HUDEP-2 (cell line): ENCODE data around the gene APOL1.
A peak's percentile ranks its signal among the peaks of the same experiment; 100 is the strongest.
"Not testable (repeated sequence)": the region's sequence is repeated elsewhere in the genome, so short reads cannot be mapped to it uniquely, and the experiment has no call there.

Experiments
- DNase-seq, 76 experiments: peaks; one replicate each; lab custom pipeline; 2025; ENCODE audit not compliant: unreplicated experiment in 76 of 76; lab: John Stamatoyannopoulos, UW

Gene APOL1, protein sequence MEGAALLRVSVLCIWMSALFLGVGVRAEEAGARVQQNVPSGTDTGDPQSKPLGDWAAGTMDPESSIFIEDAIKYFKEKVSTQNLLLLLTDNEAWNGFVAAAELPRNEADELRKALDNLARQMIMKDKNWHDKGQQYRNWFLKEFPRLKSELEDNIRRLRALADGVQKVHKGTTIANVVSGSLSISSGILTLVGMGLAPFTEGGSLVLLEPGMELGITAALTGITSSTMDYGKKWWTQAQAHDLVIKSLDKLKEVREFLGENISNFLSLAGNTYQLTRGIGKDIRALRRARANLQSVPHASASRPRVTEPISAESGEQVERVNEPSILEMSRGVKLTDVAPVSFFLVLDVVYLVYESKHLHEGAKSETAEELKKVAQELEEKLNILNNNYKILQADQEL

DNA sequence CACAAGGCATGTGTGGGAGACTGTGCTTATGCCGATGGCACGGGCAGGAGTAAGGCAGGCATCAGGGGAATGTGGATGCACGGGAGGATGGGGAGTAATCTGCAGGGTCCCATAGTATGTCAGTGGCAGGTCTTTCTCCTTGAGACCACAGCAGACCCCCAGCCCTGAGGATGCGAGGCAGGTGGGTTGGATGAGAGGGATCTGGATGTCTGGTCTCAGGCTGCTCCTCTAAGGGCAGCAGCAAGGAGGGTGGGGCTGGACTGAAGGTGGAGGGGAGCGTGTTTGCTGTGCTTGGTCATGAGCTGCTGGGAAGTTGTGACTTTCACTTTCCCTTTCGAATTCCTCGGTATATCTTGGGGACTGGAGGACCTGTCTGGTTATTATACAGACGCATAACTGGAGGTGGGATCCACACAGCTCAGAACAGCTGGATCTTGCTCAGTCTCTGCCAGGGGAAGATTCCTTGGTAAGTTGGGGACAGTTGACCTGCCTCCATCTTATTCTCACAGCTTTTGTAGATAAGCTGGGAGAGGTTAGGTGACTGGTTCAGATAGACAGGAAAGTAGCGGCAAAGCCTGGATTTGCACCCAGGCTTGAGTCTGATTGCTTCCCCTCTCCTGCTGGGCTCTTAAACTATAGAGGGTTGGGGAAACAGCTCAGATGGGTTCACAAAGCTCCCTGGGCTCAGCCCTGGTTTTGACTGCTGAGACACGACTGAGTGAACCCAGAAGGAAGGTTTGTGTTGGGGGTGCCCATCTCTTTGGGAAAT lies at the start of gene APOL1:
Gene APOL1, plus strand, starts transcription at position 380 of the 769 bp plus-strand sequence. CDS start 1,823 bp downstream, outside the sequence.
- peak in 51 of 76 experiments; percentile 10 to 76 (median 37) for DNase-seq

DNA sequence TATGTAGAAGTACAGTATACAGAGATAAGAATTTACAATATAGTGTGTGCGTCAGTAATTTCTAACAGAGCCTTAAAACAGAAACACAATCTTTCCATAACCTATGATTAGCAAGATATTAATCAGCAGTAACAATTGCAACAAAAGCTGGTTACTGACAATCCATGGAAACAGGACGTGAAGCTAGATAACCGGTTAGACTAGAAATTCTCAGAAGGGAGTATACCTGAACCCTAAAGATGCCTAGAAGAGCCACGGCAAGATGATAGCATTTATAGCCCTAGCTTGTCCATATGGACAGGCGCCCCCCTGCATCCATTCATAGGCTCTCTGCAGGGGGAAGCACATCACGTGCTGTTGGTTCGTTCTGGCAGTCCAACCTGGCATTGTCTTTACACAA lies 49.5 kb upstream of the APOL1 start:
- DNase-seq = peak in 8 of 76 experiments; percentile 12 to 58 (median 32)

DNA sequence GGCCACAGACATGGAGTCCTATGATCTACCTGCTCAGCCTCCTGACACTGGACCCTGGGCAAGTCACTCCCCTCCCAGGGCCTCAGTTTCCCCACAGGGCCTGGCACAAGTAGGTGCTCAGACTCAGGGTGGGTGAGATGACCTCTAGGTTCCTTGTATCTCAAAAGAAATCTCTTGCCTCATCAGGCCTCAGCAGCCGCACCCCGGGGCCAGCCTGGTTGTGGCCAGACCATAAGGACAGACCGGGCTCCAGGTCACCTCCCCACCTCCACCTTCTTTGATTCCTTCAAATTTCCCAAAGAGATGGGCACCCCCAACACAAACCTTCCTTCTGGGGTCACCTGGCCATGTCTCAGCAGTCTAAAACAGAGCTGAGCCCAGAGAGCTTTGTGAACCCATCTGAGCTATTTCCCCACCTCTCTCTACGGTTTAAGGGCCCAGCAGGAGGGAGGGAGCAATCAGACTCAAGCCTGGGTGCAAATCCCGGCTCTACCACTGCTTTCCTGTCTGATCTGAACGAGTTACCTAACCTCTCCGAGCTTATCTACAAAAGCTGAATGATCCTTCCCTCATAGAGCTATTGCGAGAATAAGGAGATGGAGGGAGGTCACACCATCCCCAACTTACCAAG lies 48.8 kb upstream of the APOL1 start:
- no peak for DNase-seq

DNA sequence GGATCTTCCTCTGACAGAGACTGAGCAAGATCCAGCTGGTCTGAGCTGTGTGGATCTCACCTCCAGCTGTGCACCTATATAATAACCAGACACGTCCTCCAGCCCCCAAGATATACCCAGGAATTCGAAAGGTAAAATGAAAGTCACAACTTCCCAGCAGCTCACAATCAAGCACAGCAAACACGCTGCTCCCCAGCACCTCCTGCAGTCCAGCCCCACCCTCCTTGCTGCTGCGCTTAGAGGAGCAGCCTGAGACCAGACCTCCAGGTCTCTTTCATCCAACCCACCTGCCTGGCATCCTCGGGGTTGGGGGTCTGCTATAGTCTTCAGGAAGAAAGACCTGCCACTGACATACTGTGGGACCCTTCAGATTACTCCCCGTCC lies 48.3 kb upstream of the APOL1 start:
- DNase-seq = peak in 1 of 76 experiments; percentile 8

DNA sequence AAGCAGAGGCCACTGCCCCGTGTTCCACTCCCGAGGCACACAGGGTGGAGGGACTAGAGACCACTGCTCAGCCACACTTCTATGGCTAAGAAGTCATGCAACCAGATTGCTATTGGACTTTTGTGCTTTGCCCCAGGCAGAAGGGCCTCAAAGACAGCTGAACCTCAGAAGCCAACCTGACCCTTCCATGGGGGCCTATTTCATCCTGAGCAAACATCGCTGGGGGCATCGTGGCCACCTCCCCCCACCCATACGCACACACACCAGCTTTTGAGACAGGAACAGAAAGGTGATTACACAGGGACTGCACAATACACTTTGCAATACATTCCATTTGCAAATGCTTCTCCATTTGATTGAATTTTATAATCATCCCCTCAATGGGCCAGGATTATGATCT lies 47.4 kb upstream of the APOL1 start:
- not testable (repeated sequence) for DNase-seq

DNA sequence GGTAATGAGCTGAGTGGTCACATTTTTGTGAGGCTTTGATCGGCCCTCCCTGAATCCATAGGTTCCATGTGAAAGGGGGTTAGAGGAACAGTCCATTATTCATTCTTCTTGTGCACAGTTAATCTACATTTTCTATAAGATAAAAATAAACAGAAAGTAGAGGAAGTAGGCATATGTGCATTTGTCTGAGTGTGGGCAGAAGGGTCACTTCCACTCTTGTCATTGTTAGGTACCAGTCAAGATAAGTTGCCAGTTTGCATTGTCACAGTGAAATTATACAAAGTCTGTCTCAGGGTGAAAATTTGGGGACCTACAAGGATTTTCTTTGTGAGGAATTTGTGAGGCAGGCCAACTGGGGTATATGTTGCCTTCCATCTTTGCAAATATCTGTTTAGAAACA lies 46.7 kb upstream of the APOL1 start:
- no peak for DNase-seq

DNA sequence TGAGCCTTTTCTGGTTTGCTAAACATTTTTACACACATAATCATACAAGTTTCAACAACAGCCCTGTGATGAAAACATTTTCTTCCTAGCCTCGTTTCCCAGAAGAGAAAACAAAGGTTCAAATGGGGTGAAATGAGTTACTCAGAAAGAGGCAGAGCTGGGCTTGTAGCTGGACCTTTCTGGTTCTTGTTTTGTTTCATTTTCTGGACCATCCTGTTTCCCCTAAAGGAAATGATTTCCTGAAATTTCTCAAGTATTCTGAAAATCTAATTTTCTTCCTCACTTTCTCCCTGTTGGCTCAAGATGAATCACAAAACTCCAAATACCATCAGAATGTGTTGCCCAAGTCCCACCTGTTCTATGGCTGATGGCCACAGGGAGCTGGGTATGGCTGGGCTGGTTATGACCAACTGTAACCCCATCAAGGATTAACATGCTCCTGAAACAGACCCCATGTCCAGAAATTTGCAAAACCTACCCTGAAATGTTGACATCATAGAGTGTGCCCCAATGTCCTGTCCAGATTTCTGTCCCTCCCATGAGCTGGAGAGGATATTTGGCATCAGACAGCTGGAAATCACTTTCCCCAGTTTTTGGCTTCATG lies 44.7 kb upstream of the APOL1 start:
- DNase-seq = no peak

DNA sequence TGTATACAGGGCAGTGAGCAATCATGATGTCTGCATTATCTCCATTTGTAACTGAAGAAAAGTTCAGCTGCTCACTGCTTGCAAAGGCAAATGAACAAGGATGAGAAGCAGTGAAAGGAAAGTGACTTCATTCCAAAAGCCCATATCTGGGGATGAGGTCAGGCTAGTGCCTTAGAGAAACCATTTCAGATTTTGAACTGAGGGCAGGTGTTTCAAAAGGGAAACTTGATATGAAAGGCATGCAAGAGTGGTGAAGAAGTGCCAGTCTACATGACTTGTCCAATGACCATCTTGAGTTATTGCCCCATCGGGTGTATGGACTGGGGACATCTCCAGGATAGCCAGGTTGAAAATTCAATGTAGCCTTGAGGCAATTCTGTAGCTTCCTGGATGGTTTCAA lies 44.0 kb upstream of the APOL1 start:
- DNase-seq = no peak

DNA sequence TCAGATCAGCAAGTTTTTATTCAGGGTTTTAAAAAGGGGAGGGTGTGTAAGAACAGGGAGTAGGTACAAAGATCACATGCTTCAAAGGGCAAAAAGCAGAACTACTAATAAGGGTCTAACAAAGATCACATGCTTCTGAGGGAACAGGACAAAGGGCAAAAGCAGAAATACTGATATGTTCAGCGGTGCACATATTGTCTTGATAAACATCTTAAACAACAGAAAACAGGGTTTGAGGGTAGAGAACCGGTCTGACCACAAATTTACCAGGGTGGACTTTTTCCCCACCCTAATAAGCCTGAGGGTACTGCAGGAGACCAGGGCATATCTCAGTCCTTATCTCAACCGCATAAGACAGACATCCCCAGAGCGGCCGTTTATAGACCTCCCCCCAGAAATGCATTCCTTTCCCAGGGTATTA lies 43.4 kb upstream of the APOL1 start:
- DNase-seq = peak in 3 of 76 experiments; percentile 12 to 35 (median 13)

DNA sequence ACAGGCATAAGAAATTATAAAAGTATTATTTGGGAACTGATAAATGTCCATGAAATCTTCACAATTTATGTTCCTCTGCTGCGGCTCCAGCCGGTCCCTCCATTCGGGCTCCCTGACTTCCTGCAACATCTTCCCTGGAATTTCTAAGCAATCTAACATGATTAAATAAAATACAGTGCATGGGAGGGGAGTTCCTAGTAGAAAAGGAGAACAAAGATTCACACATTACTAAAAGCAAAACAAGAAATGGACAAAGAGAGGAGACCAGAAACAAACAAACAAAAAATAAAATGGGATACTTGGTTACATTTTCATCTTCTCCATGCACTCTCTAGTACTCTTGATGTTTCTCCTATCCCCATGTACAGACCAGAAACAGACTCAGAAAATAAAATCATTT lies 42.7 kb upstream of the APOL1 start:
- DNase-seq = no peak

DNA sequence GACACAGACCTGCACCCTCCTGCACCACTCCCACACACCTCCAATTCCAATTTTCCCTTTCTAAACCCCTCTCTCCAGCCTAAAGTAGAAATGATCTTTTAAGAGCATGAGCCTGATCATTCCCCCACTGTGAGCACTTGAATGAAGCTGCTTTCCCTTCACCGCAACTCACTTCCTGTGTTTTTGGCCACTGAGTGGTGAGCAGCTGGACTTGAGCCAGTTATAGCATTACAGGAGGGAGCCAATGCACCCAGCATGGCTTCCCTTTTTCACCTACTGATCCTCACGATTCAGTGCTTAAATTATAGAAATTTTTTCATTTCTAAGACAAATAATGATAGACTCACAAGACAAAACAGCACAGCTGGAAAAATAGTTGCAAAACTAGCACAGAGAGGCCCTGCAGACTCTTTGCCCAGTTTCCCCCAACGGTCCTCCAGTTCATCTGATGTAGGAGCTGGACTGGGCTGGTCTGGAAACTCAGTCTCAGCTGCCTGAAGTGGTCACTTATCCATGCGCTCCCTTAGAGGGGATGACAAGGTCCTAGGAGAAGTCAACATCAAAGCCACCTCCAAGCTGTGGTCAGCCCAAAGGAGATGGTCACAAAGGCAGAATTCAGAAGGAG lies 41.6 kb upstream of the APOL1 start:
- peak in 4 of 76 experiments; percentile 10 to 30 (median 24) for DNase-seq

DNA sequence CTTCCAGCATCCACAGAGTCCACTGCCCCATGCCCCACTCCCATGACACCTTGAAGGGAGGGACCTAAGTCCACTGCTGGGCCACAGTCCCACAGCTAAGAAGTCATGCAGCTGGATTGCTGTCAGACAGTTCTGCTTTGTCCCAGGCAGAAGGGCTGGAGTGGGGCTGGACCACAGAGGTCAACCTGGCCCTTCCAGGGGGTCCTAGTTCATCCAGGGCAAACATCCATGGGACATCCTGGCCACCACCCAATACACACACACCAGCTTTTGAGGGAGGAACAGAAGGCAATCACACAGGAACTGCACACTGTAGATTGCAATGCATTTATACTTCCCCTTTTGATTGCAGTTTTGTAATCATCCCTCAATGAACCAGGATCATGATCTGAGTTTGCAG lies 40.0 kb upstream of the APOL1 start:
- DNase-seq = no peak

DNA sequence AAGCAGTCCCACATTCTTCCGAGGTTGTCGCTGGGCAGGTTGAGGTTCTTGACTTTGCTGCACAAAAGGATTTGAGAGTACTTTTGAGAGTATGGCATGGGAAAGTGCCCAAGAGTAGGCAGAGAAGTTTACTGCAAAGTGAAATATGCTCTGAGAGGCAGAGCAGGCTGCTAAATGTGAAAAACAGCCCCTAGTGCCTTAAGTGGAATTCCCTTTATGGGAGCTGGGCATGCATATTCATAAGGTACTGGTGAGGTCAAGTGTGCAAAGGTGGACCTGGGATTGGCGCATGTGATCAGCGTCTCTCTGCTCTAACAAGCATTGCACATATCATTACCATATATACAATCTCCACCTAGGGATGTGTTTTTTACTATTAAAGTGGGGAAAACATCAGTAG lies 39.3 kb upstream of the APOL1 start:
- DNase-seq = no peak

DNA sequence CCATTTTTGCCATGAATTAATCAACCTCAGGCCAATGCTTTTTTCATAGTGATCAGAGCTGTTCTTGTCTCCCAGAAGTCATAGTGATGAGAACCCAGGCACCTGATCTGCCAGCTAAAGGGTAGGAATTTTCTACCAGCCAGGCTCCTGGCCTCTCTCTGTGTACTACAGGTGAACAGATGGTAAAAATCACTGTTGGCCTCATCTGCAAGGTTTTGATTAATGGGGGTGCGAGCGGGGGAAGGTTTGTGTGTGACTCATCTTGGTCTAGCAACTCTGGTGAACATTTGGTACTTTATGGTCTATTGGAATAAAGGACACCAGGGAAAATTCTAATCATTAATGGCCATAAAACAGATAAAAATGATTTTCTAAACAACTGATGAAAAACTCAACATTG lies 37.0 kb upstream of the APOL1 start:
- DNase-seq = no peak

DNA sequence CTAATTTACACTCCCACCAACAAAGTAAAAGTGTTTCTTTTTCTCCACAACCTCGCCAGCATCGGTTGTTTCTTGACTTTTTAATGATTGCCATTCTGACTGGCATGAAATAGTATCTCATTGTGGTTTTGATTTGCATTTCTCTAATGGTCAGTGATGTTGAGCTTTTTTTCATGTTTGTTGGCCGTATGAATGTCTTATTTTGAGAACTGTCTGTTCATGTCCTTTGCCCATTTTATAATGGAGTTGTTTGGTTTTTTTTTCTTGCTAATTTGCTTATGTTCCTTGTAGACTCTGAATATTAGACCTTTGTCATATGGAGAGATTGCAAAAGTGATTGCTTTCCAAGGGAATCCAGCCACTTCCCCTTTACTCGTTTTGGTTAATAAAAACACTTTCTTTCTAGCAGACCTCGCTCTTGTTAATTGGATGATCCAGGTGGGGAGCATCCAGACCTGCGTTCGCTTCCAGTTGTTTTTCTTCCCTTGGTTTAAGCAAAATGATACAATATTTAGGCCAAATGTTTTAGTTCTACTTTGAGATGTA lies 34.2 kb upstream of the APOL1 start:
- DNase-seq = no peak

DNA sequence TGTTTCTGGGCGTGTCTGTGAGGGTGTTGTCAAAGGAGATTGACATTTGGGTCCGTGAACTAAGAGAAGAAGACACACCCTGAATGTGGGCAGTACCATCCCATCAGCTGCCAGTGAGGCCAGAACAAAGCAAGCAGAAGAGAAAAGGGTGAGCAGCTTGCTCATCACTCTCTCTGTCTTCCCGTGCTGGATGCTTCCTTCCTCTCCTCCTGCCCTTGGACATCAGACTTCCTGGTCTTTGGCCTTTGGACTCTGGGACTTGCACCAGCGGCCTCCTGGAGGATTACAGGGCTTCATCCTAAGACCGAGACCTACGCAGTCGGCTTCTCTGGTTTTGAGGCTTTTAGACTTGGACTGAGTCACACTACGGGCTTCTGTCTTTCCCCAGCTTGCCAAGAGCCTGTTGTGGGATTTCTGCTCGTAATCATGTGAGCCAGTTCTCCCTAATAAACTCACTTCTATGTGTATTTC lies 32.4 kb upstream of the APOL1 start:
- DNase-seq = peak in 55 of 76 experiments; percentile 8 to 74 (median 39)

DNA sequence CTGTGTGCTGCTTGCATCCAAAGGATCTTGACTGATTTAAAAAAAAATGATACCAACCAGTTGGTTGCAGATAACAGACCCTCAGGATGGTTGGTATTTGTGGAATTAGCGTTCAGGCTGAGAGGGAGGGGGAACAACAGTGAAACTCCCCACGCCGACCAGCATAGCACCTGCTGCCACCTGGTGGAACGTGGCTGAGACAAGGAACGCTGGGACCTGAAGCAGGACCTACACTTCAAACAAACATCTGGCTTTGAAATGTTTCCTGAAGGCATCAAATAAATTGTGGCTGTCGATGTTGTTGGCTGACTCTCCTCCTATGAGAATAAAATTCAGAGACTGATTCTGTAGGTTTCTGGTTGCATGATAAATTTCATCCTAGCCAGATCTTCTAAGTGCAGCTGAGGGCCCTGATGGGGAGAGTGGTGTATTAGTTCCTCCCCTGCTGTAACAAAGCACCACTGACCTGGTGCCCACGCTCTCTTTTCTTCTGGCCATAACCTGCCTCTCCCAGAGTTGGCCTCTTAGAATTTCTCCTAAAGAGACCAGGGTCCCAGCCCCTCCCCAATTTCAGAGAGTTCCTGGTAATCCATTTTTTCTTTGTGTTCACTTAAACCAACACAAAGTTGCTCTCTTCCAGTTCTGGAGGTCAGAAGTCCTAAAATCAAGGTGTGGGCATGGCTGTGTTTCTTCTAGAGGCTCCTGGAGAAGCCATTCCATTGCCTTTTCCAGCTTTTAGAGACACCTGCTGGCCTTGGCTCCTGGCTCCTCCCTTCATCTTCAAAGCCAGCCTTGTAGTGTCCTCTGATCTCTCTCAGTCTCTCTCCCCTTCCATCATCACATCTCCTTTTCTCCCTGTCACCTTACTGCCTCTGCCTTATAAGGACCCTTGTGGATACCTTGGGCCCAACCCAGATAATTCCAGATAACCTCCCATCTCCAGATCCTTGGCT lies 30.9 kb upstream of the APOL1 start:
- peak in 44 of 76 experiments; percentile 6 to 58 (median 34) for DNase-seq

DNA sequence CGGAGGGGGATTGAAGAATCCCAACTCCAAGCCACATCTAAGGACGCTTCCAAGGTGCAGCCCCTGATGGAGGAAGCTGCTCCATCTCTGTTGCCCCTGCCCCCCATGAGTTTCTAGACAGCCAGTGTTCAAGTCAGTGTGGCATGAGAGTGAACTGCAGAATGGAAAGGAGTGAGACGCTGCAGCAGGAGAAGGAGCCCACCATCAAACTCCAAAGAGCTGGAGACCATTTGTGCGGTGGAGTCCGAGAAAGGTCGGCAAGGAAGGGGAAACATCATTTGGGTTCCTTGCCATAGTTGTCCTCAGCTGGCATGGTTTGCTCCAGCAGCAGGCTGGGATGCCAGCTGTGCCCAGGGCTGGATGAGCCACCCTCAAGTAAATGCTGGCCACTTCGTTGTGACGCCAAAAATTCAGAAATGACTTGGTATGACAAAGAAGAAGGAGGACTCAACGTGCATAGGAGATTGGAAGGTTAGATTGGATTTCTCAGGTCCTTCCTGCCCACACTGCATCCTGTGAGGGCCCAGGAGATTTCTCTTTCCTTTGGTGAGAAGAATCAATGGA lies 30.0 kb upstream of the APOL1 start:
- no peak for DNase-seq

DNA sequence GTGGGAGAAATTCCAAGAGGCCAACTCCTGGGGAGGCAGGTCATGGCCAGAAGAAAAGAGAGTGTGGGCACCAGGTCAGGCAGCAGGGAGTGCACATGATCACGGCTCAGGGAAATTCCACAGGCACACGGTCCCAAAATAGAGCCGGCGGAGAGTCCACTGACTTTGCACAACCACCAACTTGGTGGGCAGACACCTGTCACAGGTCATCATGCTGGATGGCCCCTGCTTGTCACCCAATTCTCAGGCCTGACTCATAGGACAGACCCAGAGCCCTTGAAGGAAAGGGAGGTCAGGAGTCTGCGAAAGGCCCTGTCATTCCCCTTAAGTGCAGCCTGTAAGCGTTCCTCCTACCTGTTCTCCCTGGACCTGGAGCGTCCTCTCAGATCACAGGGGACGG lies 29.4 kb upstream of the APOL1 start:
- no peak for DNase-seq
